ENCODE data around the gene STXBP5L. TPM values are rescaled to one million over a fixed set of nuclear protein-coding genes. Genes with fewer than 3 reads are reported as not detected.
"Not testable (repeated sequence)": the region's sequence is repeated elsewhere in the genome, so short reads cannot be mapped to it uniquely, and the experiment has no call there.

STXBP5L gene
- total RNA-seq, 1 experiment from 2014 or later, result not detected

GRCh38 chr3:121230194-121230593 lies 322.2 kb downstream of the STXBP5L start:
- not testable (repeated sequence) for DNase-seq (ENCODE audit: low read depth)

GRCh38 chr3:121231872-121232271 lies 323.9 kb downstream of the STXBP5L start:
- no peak for DNase-seq (ENCODE audit: low read depth)

- DNase-seq (ENCODE audit: low read depth), result no peak
Measured at GRCh38 chr3:121232309-121233225, 324.6 kb downstream of the STXBP5L start.

- no peak for DNase-seq (ENCODE audit: low read depth)
Measured at GRCh38 chr3:121243208-121243607, 335.2 kb downstream of the STXBP5L start.

- DNase-seq (ENCODE audit: low read depth), result no peak
Measured at GRCh38 chr3:121252676-121253075, 344.7 kb downstream of the STXBP5L start.

GRCh38 chr3:121269389-121269788 lies 361.4 kb downstream of the STXBP5L start:
- DNase-seq (ENCODE audit: low read depth), result no peak

- DNase-seq (ENCODE audit: low read depth), result no peak
Measured at GRCh38 chr3:121274411-121274810, 366.4 kb downstream of the STXBP5L start.

GRCh38 chr3:121295452-121295851 lies 387.4 kb downstream of the STXBP5L start:
- DNase-seq (ENCODE audit: low read depth), result no peak

GRCh38 chr3:121295979-121296378 lies 388.0 kb downstream of the STXBP5L start:
- no peak for DNase-seq (ENCODE audit: low read depth)

GRCh38 chr3:121324320-121324719 lies 416.3 kb downstream of the STXBP5L start:
- DNase-seq (ENCODE audit: low read depth), result no peak

- no peak for DNase-seq (ENCODE audit: low read depth)
Measured at GRCh38 chr3:121330118-121330517, 422.1 kb downstream of the STXBP5L start.

GRCh38 chr3:121330634-121331033 lies 422.6 kb downstream of the STXBP5L start:
- no peak for DNase-seq (ENCODE audit: low read depth)

GRCh38 chr3:121355960-121356359 lies 448.0 kb downstream of the STXBP5L start:
- not testable (repeated sequence) for DNase-seq (ENCODE audit: low read depth)

- no peak for DNase-seq (ENCODE audit: low read depth)
Measured at GRCh38 chr3:121362035-121362734, 454.2 kb downstream of the STXBP5L start.

GRCh38 chr3:121388308-121388707 lies 480.3 kb downstream of the STXBP5L start:
- DNase-seq (ENCODE audit: low read depth), result not testable (repeated sequence)

- DNase-seq (ENCODE audit: low read depth), result not testable (repeated sequence)
Measured at GRCh38 chr3:121395967-121396366, 488.0 kb downstream of the STXBP5L start.

GRCh38 chr3:121398051-121398450 lies 490.0 kb downstream of the STXBP5L start:
- DNase-seq (ENCODE audit: low read depth), result not testable (repeated sequence)

GRCh38 chr3:121399820-121400219 lies 491.8 kb downstream of the STXBP5L start:
- DNase-seq (ENCODE audit: low read depth), result no peak

GRCh38 chr3:121405631-121406030 lies 497.6 kb downstream of the STXBP5L start:
- no peak for DNase-seq (ENCODE audit: low read depth)

GRCh38 chr3:121411523-121411922 lies 503.5 kb downstream of the STXBP5L start:
- DNase-seq (ENCODE audit: low read depth), result peak; percentile 8

GRCh38 chr3:121414924-121415323 lies 506.9 kb downstream of the STXBP5L start:
- DNase-seq (ENCODE audit: low read depth), result no peak

- DNase-seq (ENCODE audit: low read depth), result no peak
Measured at GRCh38 chr3:121418182-121418581, 510.2 kb downstream of the STXBP5L start.

- DNase-seq (ENCODE audit: low read depth), result no peak
Measured at GRCh38 chr3:121424549-121424948, 516.5 kb downstream of the STXBP5L start.

Data from RPMI7951 (cell line).